A673 (cell line): ENCODE measurements around the gene VSTM4. TPM values are rescaled to one million over a fixed set of nuclear protein-coding genes. Genes with fewer than 3 reads are reported as not detected.

Source experiments
- BruUV-seq: library from RNA; stranded (reverse); fragments of 400-500 nt; replicated peaks from 2 replicates; lab custom pipeline; 2021; lab: Mats Ljungman, UMichigan
- CTCF ChIA-PET: fragments of 300-600 bp; sonication (Branson Sonifier 250); formaldehyde crosslinking; loops from one replicate; lab custom pipeline; 2022; ENCODE audit warnings: antibody characterized with exemption; lab: Charles Lee
- POLR2A ChIA-PET: fragments of 300-600 bp; sonication (Branson Sonifier 250); formaldehyde crosslinking; loops from one replicate; lab custom pipeline; 2022; ENCODE audit warnings: antibody characterized with exemption; ENCODE audit not compliant: low non-redundant PET; lab: Charles Lee
- DNase-seq: peaks from one replicate; pipeline ENCODE4 v3.0.0-alpha.2; 2015; ENCODE audit warnings: low spot score
- H3K27ac ChIP-seq: fragments of 200-600 bp; sonication (generic); 2 replicates; pipeline ENCODE4 v1.5.1; 2016; ENCODE audit warnings: mixed run types, low read depth, mild to moderate bottlenecking, mixed read lengths, antibody characterized with exemption, low read length; ENCODE audit not compliant: poor library complexity, severe bottlenecking
- H3K27me3 ChIP-seq: fragments of 200-600 bp; sonication (generic); replicated peaks from 2 replicates; pipeline ENCODE4 v1.6.1; 2017; ENCODE audit warnings: mixed run types, low read depth, mild to moderate bottlenecking, mixed read lengths, antibody characterized with exemption, low read length; ENCODE audit not compliant: insufficient read depth, poor library complexity
- H3K36me3 ChIP-seq: fragments of 200-600 bp; sonication (generic); 2 replicates; pipeline ENCODE4 v1.6.1; 2016; ENCODE audit warnings: mixed run types, mild to moderate bottlenecking, mixed read lengths, antibody characterized with exemption, low read length; ENCODE audit not compliant: insufficient read depth, poor library complexity, severe bottlenecking
- H3K4me1 ChIP-seq: fragments of 200-600 bp; sonication (generic); 2 replicates; pipeline ENCODE4 v1.6.1; 2017; ENCODE audit warnings: mixed run types, mild to moderate bottlenecking, mixed read lengths, antibody characterized with exemption, low read length; ENCODE audit not compliant: insufficient read depth, poor library complexity, severe bottlenecking
- H3K4me3 ChIP-seq: fragments of 200-600 bp; sonication (generic); 2 replicates; pipeline ENCODE4 v1.5.1; 2016; ENCODE audit warnings: low read depth, mixed run types, mild to moderate bottlenecking, mixed read lengths, low read length; ENCODE audit not compliant: poor library complexity, severe bottlenecking
- H3K9me3 ChIP-seq: fragments of 200-600 bp; sonication (generic); 2 replicates; pipeline ENCODE4 v1.6.1; 2016; ENCODE audit warnings: mixed run types, low read depth, mild to moderate bottlenecking, mixed read lengths, antibody characterized with exemption, low read length; ENCODE audit not compliant: poor library complexity, severe bottlenecking
- CTCF ChIP-seq: fragments of 300-800, 200-600 bp; sonication (generic); conservative IDR thresholded peaks from 2 replicates; pipeline ENCODE4 v1.5.1; 2017; ENCODE audit warnings: low read depth, mild to moderate bottlenecking, antibody characterized with exemption, low read length, moderate library complexity, mixed read lengths
- EZH2 ChIP-seq: fragments of 200-600 bp; sonication (generic); IDR thresholded peaks from 2 replicates; pipeline ENCODE4 v1.6.1; 2017; ENCODE audit warnings: borderline replicate concordance, low read depth, mild to moderate bottlenecking, mixed read lengths, antibody characterized with exemption, low read length; ENCODE audit not compliant: poor library complexity, severe bottlenecking
- intact Hi-C: fragments of 100-400 bp; cut with micrococcal nuclease; formaldehyde crosslinking; loops from one replicate; pipeline ENCODE4 v1.10.0; 2022; ENCODE audit not compliant: unreplicated experiment
- total RNA-seq: library from RNA; stranded (reverse); gene quantifications from 2 replicates; pipeline ENCODE4 v1.2.3, GENCODE V29; 2021

Gene VSTM4
- total RNA-seq, 1 experiment from 2014 or later, result 0.11 TPM

GRCh38 chr10:49158404-49158803 is 43.1 kb upstream of the VSTM4 start:
- DNase-seq, result no peak
- Histone ChIP-seq H3K27me3 (peaks cover 46% of the 10 kb centered on the region), H3K27ac (no peak overlapping the region), H3K4me3 (no peak overlapping the region), H3K4me1 (no peaks in the 10 kb centered on the region), H3K9me3 (no peaks in the 10 kb centered on the region), H3K36me3 (no peaks in the 10 kb centered on the region)
- POLR2A ChIA-PET, result no interaction called here
- intact Hi-C loops, result no loop called here
- CTCF ChIA-PET, result no interaction called here
- TF ChIP-seq EZH2 (no peak), CTCF (no peak)
- no TSS peak for BruUV-seq

GRCh38 chr10:49157229-49157628 is 41.9 kb upstream of the VSTM4 start:
- no peak overlapping the region for H3K27ac ChIP-seq
- H3K9me3 ChIP-seq, result no peaks in the 10 kb centered on the region
- intact Hi-C loops, result no loop called here
- no peak overlapping the region for H3K4me3 ChIP-seq
- no TSS peak for BruUV-seq
- TF ChIP-seq CTCF (no peak), EZH2 (no peak)
- ChIA-PET CTCF (no interaction called here), POLR2A (no interaction called here)
- H3K27me3 ChIP-seq, result peaks cover 56% of the 10 kb centered on the region
- H3K36me3 ChIP-seq, result no peaks in the 10 kb centered on the region
- DNase-seq, result no peak
- H3K4me1 ChIP-seq, result no peaks in the 10 kb centered on the region

- no TSS peak for BruUV-seq
Measured at GRCh38 chr10:49154641-49155040, 39.3 kb upstream of the VSTM4 start.

More at GRCh38 chr10:49154641-49155040, 39.3 kb upstream of the VSTM4 start:
- Histone ChIP-seq H3K9me3 (no peaks in the 10 kb centered on the region), H3K4me1 (no peaks in the 10 kb centered on the region), H3K27me3 (peaks cover 54% of the 10 kb centered on the region), H3K36me3 (no peaks in the 10 kb centered on the region), H3K4me3 (no peak overlapping the region), H3K27ac (no peak overlapping the region)
- POLR2A ChIA-PET, result no interaction called here
- CTCF ChIA-PET, result no interaction called here
- no peak for DNase-seq
- TF ChIP-seq EZH2, result no peak
- TF ChIP-seq CTCF, result no peak
- intact Hi-C loops, result no loop called here
